Measurements from ENCODE around the gene SAMD5. TPM values are rescaled to one million over a fixed set of nuclear protein-coding genes. Genes with fewer than 3 reads are reported as not detected.

Gene SAMD5
- total RNA-seq, 1 experiment from 2014 or later, result 0.04 TPM

- Mint-ChIP-seq H3K9me3 (no peaks in the 10 kb centered on the region), H3K4me1 (no peaks in the 10 kb centered on the region), H3K27ac (no peak overlapping the region), H3K4me3 (no peak overlapping the region), H3K36me3 (ENCODE audit: insufficient read depth in 1 of 3, low read depth in 3 of 3) (no peaks in the 10 kb centered on the region), H3K27me3 (ENCODE audit: low read depth) (no peaks in the 10 kb centered on the region)
- no peaks in the 10 kb centered on the region for H3K79me1 ChIP-seq (ENCODE audit: insufficient read depth, low read depth, low read length, poor library complexity, severe bottlenecking)
- no peak overlapping the region for H2BK15ac ChIP-seq (ENCODE audit: low read depth, low read length)
- no peaks in the 10 kb centered on the region for H3K4me1 ChIP-seq (ENCODE audit: insufficient read depth, low read length)
- TF ChIP-seq CTCF (conservative IDR thresholded peaks at IDR 0.05), result no peak
- H3K27me3 ChIP-seq (ENCODE audit: insufficient read depth, low read length), result no peaks in the 10 kb centered on the region
- H3K23me2 ChIP-seq (ENCODE audit: insufficient read length, low read depth, low read length, poor library complexity, severe bottlenecking), result no peaks in the 10 kb centered on the region
- H3K9me3 ChIP-seq (ENCODE audit: control insufficient read depth, low read depth, low read length), result no peaks in the 10 kb centered on the region
- no CpG with 5 or more reads among the region's 7 CpGs for WGBS (ENCODE audit: extremely low coverage, insufficient read length, low lambda C conversion rate)
- no peak overlapping the region for H2BK5ac ChIP-seq (ENCODE audit: insufficient read length, low read length)
- H3K56ac ChIP-seq (ENCODE audit: insufficient read length, low read depth, low read length), result no peak overlapping the region
- H2BK20ac ChIP-seq (ENCODE audit: low read depth, low read length, poor library complexity, severe bottlenecking), result no peak overlapping the region
- H3K27ac ChIP-seq (ENCODE audit: insufficient read length, low read depth, low read length), result no peak overlapping the region
- H4K20me1 ChIP-seq (ENCODE audit: control insufficient read depth, insufficient read depth, insufficient read length), result no peaks in the 10 kb centered on the region
- no peak overlapping the region for H3K23ac ChIP-seq (ENCODE audit: insufficient read length, low read depth, low read length)
- no peak overlapping the region for H3K4ac ChIP-seq (ENCODE audit: low read depth, low read length)
- no peak overlapping the region for H2AK5ac ChIP-seq (ENCODE audit: insufficient read length, low read length)
- no peak overlapping the region for H4K8ac ChIP-seq (replicated peaks; ENCODE audit: insufficient read length, low read depth, low read length)
- no peak overlapping the region for H3K9ac ChIP-seq (ENCODE audit: extremely low read depth, insufficient read length, low read length)
- no peak overlapping the region for H4K5ac ChIP-seq (ENCODE audit: insufficient read length, low read depth, low read length)
- no peak overlapping the region for H3K14ac ChIP-seq (ENCODE audit: insufficient read depth, low read length)
- no peak for DNase-seq
- H3K4me2 ChIP-seq (ENCODE audit: insufficient read depth, insufficient read length, low read length), result no peak overlapping the region
- H3K79me2 ChIP-seq (ENCODE audit: insufficient read depth, low read length), result no peaks in the 10 kb centered on the region
- H2AFZ ChIP-seq (ENCODE audit: low read length), result no peak overlapping the region
- no peak overlapping the region for H2BK120ac ChIP-seq (ENCODE audit: low read depth, low read length, poor library complexity, severe bottlenecking)
- no peak overlapping the region for H3K18ac ChIP-seq (ENCODE audit: insufficient read length, low read depth, low read length)
- H3T11ph ChIP-seq (ENCODE audit: low read length), result no peak overlapping the region
- H4K91ac ChIP-seq (ENCODE audit: insufficient read length, low read depth, low read length), result no peak overlapping the region
- H2BK12ac ChIP-seq (ENCODE audit: insufficient read length, low read depth, low read length), result no peak overlapping the region
Observed at GRCh38 chr6:147569788-147570187, 61.3 kb downstream of the SAMD5 start.
